Ovary (tissue), 9 donors: ENCODE results near the gene MAPT. TPM values are rescaled to one million over a fixed set of nuclear protein-coding genes. Genes with fewer than 3 reads are reported as not detected.

Experiments
- DNase-seq, 5 donors: peaks; one replicate each; pipeline ENCODE4 v3.0.0-alpha.2; 2019 to 2020
- H3K27ac ChIP-seq, 2 donors: fragments of 200-600 bp; one replicate each; pipeline versions ENCODE4 v1.5.1 to v1.8.0; 2019 to 2022
- H3K27me3 ChIP-seq: fragments of 200-600 bp; one replicate; pipeline ENCODE4 v1.8.0; 2022
- H3K36me3 ChIP-seq: fragments of 200-600 bp; sonication (generic); one replicate; pipeline ENCODE4 v1.5.1; 2019
- H3K4me1 ChIP-seq: one replicate; pipeline ENCODE4 v1.8.1; 2013; ENCODE audit warnings: mild to moderate bottlenecking, moderate library complexity; ENCODE audit not compliant: insufficient read depth
- H3K4me3 ChIP-seq: fragments of 200-600 bp; sonication (generic); one replicate; pipeline ENCODE4 v1.5.1; 2017
- H3K9me3 ChIP-seq, 2 donors: fragments of 200-600 bp in 1 of 2; sonication (generic) in 1 of 2; one replicate each; pipeline versions ENCODE4 v1.5.1 to v1.8.1; 2013 to 2019; ENCODE audit warnings: mild to moderate bottlenecking in 1 of 2, moderate library complexity in 1 of 2
- EP300 ChIP-seq: sonication (generic); formaldehyde crosslinking; IDR thresholded peaks from one replicate; pipeline ENCODE4 v1.6.1; 2017; ENCODE audit warnings: antibody characterized with exemption
- POLR2A ChIP-seq: fragments of 450-650 bp; IDR thresholded peaks from one replicate; pipeline ENCODE4 v1.6.1; 2017; ENCODE audit warnings: antibody characterized with exemption, mild to moderate bottlenecking, moderate library complexity
- WGBS, 3 donors: extraction: QIAGEN DNeasy Blood & Tissue Kit in 1 of 3; methylation state at CpG; one replicate each; pipeline versions ENCODE4 v1.1.5 to v1.1.7; 2013 to 2017; 5-methylcytosine and 5-hydroxymethylcytosine counted together
- intact Hi-C, 4 donors: fragments of 100-400 bp; cut with DNase I; formaldehyde crosslinking; loops; one replicate each; pipeline versions ENCODE4 v1.11.0 to v1.15.1; 2022 to 2023
- polyA plus RNA-seq, 2 donors: library from polyadenylated mRNA; stranded (reverse); fragments of 200-250 nt in 1 of 2; fragments of 350-450 nt in 1 of 2; fragmentation: Illumina TruSeq in 1 of 2; extraction: RNeasy Lipid Tissue Mini Kit (QIAGEN cat#74804) in 1 of 2; gene quantifications; one replicate each; pipeline ENCODE4 v1.2.3, GENCODE V29; 2013 to 2014
- total RNA-seq, 7 donors: library from RNA; depleted of rRNA in 2 of 7; stranded (reverse); fragments of >200 nt in 2 of 7; fragmentation: NEBNext Ultra II Directional in 3 of 7; extraction: Animal tissue kit (Norgen Biotek cat#: 25700) in 3 of 7; gene quantifications; one replicate each; pipeline versions ENCODE4 v1.1.0 to v1.2.4, GENCODE V29; 2016 to 2023
- TF ChIP-seq, protein P1 (sequence below), 3 donors: fragments of 450-650 bp in 2 of 3; fragments of 200-600 bp in 1 of 3; IDR thresholded peaks; one replicate each; pipeline versions ENCODE4 v1.5.1 to v1.8.0; 2016 to 2022; ENCODE audit warnings: antibody characterized with exemption in 3 of 3, mild to moderate bottlenecking in 1 of 3
- donor health status: DM: no; HTN: no; CAD: no; lungs with moderate emphysema.
- donor health status: DM: no; HTN: no; CAD: no.
- donor health status: Bipolar disorder and iron deficiency.
- donor health status: DM: yes; HTN: yes; CAD: no.
- donor health status: DM: no; HTN: no; CAD: no.
- donor health status: DM: yes; HTN: yes; CAD: no.

Gene MAPT
- total and polyA plus RNA-seq, 9 donors = 0.40 to 2.2 (median 1.1) TPM

DNA sequence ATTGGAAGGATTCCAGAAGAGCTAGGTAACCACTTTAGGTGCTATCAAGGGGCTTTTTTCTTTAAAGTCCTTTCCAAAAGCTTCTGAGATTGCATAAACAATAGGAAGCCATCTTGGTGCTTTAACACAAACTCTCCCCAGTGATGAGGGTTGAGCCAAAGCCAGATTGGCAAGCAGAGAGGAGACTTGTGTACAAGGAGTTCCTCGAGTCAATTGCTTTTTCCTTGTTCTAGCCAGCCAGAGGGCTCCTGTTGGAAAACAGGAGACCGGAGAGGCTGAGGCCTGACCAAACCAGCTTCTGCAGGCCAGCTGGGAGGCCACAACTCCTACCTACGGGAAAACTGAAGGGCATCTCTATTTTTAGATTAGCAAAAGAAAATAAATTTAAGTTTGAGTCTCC, 46.5 kb downstream of the MAPT start:
- Histone ChIP-seq H3K4me1 (peaks cover 4% of the 10 kb centered on the region), H3K9me3 (no peaks in the 10 kb centered on the region), H3K27me3 (no peaks in the 10 kb centered on the region), H3K4me3 (no peak overlapping the region), H3K27ac (no peak overlapping the region), H3K36me3 (no peaks in the 10 kb centered on the region)
- no peak for TF ChIP-seq EP300
- TF ChIP-seq, protein P1, sequence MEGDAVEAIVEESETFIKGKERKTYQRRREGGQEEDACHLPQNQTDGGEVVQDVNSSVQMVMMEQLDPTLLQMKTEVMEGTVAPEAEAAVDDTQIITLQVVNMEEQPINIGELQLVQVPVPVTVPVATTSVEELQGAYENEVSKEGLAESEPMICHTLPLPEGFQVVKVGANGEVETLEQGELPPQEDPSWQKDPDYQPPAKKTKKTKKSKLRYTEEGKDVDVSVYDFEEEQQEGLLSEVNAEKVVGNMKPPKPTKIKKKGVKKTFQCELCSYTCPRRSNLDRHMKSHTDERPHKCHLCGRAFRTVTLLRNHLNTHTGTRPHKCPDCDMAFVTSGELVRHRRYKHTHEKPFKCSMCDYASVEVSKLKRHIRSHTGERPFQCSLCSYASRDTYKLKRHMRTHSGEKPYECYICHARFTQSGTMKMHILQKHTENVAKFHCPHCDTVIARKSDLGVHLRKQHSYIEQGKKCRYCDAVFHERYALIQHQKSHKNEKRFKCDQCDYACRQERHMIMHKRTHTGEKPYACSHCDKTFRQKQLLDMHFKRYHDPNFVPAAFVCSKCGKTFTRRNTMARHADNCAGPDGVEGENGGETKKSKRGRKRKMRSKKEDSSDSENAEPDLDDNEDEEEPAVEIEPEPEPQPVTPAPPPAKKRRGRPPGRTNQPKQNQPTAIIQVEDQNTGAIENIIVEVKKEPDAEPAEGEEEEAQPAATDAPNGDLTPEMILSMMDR (IDR thresholded peaks at IDR 0.05) = no peak
- TF ChIP-seq POLR2A = no peak
- WGBS, 3 donors = 28 to 31% (median 30%) methylated on average over 3 of the region's 3 CpGs
- peak in 1 of 5 donors; percentile 13 for DNase-seq
- intact Hi-C loops = no loop called here

DNA sequence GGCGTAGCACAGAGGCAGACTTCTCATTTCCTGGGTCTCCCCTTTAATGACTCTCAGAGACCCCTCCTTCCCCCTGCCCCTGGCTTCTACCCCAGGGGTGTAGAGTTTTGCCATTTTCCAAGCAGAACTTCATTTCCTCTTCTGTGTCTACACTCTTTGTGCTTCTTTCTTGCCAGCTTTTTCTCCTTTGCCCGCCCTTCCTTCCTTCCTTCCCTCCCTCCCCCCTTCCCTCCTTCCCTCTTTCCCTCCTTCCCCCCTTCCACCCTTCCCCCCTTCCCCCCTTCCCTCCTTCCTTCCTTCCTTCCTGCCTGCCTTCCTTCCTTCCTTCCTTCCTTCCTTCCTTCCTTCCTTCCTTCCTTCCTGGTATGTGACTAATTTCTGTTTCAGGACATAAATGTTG, 47.0 kb downstream of the MAPT start:
- DNase-seq = no peak
- Histone ChIP-seq H3K27ac (no peak overlapping the region), H3K9me3 (no peaks in the 10 kb centered on the region), H3K4me3 (no peak overlapping the region), H3K27me3 (no peaks in the 10 kb centered on the region), H3K4me1 (peaks cover 4% of the 10 kb centered on the region), H3K36me3 (no peaks in the 10 kb centered on the region)
- WGBS, 3 donors = 35 to 69% (median 66%) methylated on average over 2 of the region's 2 CpGs
- intact Hi-C loops = no loop called here
- TF ChIP-seq, protein P1 (IDR thresholded peaks at IDR 0.05) = no peak
- TF ChIP-seq POLR2A (no peak), EP300 (no peak)

DNA sequence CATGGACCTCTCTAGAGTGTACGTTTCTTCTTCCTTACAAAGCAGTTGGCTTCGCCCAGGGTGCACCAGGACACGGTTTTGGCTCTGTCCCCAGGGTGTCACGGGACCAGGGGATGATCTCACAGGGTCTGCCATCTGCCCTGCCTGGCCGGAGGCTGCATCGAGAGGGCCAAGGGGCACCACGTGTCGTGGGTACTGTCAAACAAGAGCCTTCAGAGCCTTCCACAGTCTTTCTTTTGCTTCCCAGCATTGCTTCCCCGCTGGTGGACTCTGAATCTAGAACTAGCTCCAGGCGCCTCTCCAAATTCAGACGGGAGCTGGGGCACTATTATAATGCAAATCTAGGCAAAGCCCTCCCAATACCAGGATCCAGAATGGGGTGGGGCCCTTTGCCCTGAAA, 47.9 kb downstream of the MAPT start:
- Histone ChIP-seq H3K27me3 (no peaks in the 10 kb centered on the region), H3K4me3 (no peak overlapping the region), H3K36me3 (no peaks in the 10 kb centered on the region), H3K4me1 (peaks cover 4% of the 10 kb centered on the region), H3K9me3 (no peaks in the 10 kb centered on the region), H3K27ac (no peak overlapping the region)
- intact Hi-C loops = no loop called here
- TF ChIP-seq POLR2A = no peak
- TF ChIP-seq EP300 = no peak
- TF ChIP-seq, protein P1 (IDR thresholded peaks at IDR 0.05) = no peak
- DNase-seq = peak; percentile 20 to 54 (median 33)
- WGBS, 3 donors = 25 to 33% (median 30%) methylated on average over 11 of the region's 11 CpGs

DNA sequence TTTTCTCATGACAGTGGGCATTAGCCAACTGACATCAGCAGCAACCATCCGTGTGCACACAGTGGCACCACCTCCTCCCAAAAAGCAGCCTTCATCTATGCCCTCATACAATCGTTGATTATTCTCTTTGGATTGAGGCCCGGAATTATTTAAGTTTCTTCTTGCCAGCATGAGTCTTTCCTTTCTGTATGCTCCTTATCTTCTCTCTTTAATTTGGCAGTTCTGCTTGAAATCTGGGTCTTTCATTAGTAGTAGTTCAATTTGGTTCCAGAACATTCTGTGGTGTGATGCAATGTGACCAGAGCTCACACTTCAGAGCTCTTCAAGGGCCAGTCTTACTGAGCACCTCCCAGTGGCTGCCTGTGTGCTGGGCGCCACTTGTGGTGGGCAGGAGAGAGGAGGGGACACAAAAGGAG, 52.5 kb downstream of the MAPT start:
- no peak overlapping the region for H3K27ac ChIP-seq
- TF ChIP-seq, protein P1 (IDR thresholded peaks at IDR 0.05) = no peak
- no peak for TF ChIP-seq EP300
- no peak for TF ChIP-seq POLR2A

DNA sequence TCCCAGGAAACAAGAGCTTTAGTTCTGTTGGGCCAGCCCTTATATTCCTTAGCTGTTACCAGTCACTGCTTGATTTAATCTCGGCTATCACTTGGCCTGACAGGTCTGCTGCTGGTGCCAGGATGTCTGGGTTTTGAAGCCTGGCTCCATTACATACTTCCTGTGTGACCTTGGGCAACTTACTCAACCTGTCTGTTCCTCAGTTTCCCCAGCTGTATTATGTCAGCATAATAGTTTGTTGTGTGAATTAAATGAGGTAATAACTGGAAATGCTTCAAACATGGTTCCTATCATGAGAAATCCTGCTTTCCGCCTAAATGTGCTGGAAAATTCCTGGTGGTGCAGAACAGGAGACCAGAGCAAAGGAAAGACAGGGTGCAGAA, 54.1 kb downstream of the MAPT start:
- no peaks in the 10 kb centered on the region for H3K9me3 ChIP-seq
- WGBS, 3 donors = 75% methylated on average over 2 of the region's 2 CpGs
- H3K4me3 ChIP-seq = no peak overlapping the region
- H3K36me3 ChIP-seq = no peaks in the 10 kb centered on the region
- intact Hi-C loops = no loop called here
- no peaks in the 10 kb centered on the region for H3K27me3 ChIP-seq
- TF ChIP-seq, protein P1 (IDR thresholded peaks at IDR 0.05) = no peak
- TF ChIP-seq POLR2A = no peak
- TF ChIP-seq EP300 = no peak
- peaks cover 2% of the 10 kb centered on the region for H3K4me1 ChIP-seq
- DNase-seq = no peak
- no peak overlapping the region for H3K27ac ChIP-seq

More for the DNA sequence above, 52.5 kb downstream of the MAPT start:
- no peak for DNase-seq
- 48 to 50% (median 49%) methylated on average over 4 of the region's 4 CpGs for WGBS, 3 donors
- H3K4me3 ChIP-seq = no peak overlapping the region
- intact Hi-C loops = no loop called here
- H3K9me3 ChIP-seq = no peaks in the 10 kb centered on the region
- peaks cover 5% of the 10 kb centered on the region for H3K4me1 ChIP-seq
- no peaks in the 10 kb centered on the region for H3K27me3 ChIP-seq
- no peaks in the 10 kb centered on the region for H3K36me3 ChIP-seq
